ENCODE measurements around the gene PHKG1.
"Not testable (repeated sequence)": the region's sequence is repeated elsewhere in the genome, so short reads cannot be mapped to it uniquely, and the experiment has no call there.

GRCh38 chr7:56112244-56112643, 19.5 kb upstream of the PHKG1 start:
- not testable (repeated sequence) for TF ChIP-seq CTCF, POLR2A, POLR2AphosphoS5 (IDR thresholded peaks at IDR 0.05)

All from breast epithelium (tissue), 3 donors.